T-helper 17 cell (primary cell): ENCODE results near the gene COPZ1. TPM values are rescaled to one million over a fixed set of nuclear protein-coding genes. Genes with fewer than 3 reads are reported as not detected.
A peak's percentile ranks its signal among the peaks of the same experiment; 100 is the strongest.
"Not testable (repeated sequence)": the region's sequence is repeated elsewhere in the genome, so short reads cannot be mapped to it uniquely, and the experiment has no call there.

Experiments
- ATAC-seq: fragments of 150-1000 bp; cut with Tn5 transposase; 2 replicates; pipeline ENCODE4 v1.10.0; 2021; ENCODE audit warnings: mild to moderate bottlenecking, moderate library complexity
- DNase-seq, 3 donors: peaks; one replicate each; pipeline versions ENCODE4 v3.0.0 to v3.0.0-alpha.2; 2020 to 2021
- H3K9me3 ChIP-seq: one replicate; pipeline ENCODE4 v1.7.0; 2013; ENCODE audit warnings: low read length, mild to moderate bottlenecking; ENCODE audit not compliant: control insufficient read depth, poor library complexity, severe bottlenecking
- H3K27ac Mint-ChIP-seq: one replicate; pipeline ENCODE4 v1.8.0; 2022; ENCODE audit warnings: mild to moderate bottlenecking, moderate library complexity, mixed read lengths
- H3K27me3 Mint-ChIP-seq: one replicate; pipeline ENCODE4 v1.8.0; 2022; ENCODE audit warnings: mixed read lengths
- H3K36me3 Mint-ChIP-seq: one replicate; pipeline ENCODE4 v1.8.0; 2022; ENCODE audit warnings: low read depth, mixed read lengths
- H3K4me1 Mint-ChIP-seq: one replicate; pipeline ENCODE4 v1.8.0; 2022; ENCODE audit warnings: mild to moderate bottlenecking, mixed read lengths
- H3K4me3 Mint-ChIP-seq: one replicate; pipeline ENCODE4 v1.8.0; 2022; ENCODE audit warnings: mild to moderate bottlenecking, moderate library complexity, mixed read lengths
- total RNA-seq, 4 donors: library from RNA in 2 of 4; stranded (reverse) in 2 of 4; gene quantifications; one replicate each; pipeline ENCODE4 v1.2.3 and lab custom pipeline; 2022 to 2026

Gene COPZ1
- total RNA-seq, 2 donors from 2014 or later, result 58.6 to 63.3 TPM

DNA sequence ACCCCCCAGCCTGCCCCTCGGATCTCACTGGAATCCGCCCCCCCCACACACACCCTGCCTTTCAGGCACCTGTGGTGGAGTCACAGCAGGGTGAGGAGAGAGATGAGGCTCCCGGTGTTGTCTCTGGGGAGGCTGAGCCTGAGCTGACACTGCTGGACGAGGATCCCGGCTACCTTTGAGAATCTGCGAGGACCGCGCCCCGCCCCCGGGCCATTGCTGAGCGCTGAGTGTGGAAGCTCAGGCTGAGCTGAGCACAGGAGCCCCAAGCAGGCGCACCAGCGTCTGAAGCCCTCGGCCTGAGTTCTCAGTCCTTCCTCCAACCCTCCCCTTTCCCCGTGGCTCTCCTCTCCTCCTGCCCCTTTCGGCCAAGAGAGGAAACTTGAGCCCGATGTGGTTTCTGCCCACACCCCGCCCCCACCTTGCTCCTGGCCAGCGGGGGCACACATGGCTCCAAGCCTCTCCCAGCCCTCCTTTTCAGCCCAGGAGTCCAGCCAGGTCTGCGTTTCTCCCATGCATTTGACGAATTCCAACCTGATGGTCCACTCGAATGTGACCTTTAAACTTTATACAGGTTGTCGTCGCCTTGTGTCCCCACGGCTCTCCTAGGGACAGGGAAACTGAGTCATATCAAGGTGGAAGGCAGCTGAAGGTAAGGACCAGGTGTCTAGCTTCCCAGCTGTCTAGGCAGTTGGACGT is 24.1 kb upstream of the COPZ1 start, which contains the start of gene NFE2:
Gene NFE2 (minus strand): TSS at position 284 of the 696 bp plus-strand sequence. CDS start 5,767 bp downstream, outside the sequence.
- H3K9me3 ChIP-seq, result no peaks in the 10 kb centered on the region
- Mint-ChIP-seq H3K27me3 (peaks cover 63% of the 10 kb centered on the region), H3K27ac (no peak within 1 kb of the TSS), H3K4me3 (peak within 1 kb of the TSS; percentile 65), H3K4me1 (peaks cover 23% of the 10 kb centered on the region), H3K36me3 (peaks cover 4% of the 10 kb centered on the region)
- DNase-seq (no peak), ATAC-seq (peak; percentile 68)

DNA sequence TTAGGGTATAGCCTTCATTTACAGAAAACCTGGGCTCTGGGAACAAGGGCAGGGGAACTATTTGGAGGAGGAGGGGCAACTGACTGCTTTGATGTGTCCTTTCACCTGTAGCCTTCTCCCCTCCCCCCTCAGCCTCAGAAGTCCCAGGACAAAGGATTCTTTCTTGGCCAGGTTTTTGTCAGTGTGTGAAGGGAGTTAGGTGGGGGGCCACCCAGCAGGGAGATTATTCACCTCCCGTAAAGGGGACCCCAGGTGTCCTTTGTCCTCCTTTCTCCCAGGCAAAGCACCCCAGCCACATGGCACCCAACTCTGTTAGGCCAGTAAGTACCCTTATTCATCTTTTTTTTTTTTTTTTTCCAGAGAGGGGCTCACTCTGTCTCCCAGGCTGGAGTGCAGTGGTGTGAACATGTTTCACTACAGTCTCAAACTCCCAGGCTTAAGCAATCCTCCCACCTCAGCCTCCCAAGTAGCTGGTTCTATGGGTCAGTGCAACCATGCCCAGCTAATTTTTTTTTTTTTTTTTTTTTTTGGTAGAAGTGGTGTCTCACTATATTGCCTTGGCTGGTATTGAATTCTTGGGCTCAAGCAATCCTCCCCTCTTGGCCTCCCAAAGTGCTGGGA is 23.4 kb upstream of the COPZ1 start:
- no peak overlapping the region for H3K27ac Mint-ChIP-seq
- H3K27me3 Mint-ChIP-seq, result peaks cover 63% of the 10 kb centered on the region
- H3K4me3 Mint-ChIP-seq, result no peak overlapping the region
- ATAC-seq, result no peak
- H3K36me3 Mint-ChIP-seq, result peaks cover 4% of the 10 kb centered on the region
- no peak for DNase-seq
- H3K9me3 ChIP-seq, result no peaks in the 10 kb centered on the region
- H3K4me1 Mint-ChIP-seq, result peaks cover 23% of the 10 kb centered on the region

DNA sequence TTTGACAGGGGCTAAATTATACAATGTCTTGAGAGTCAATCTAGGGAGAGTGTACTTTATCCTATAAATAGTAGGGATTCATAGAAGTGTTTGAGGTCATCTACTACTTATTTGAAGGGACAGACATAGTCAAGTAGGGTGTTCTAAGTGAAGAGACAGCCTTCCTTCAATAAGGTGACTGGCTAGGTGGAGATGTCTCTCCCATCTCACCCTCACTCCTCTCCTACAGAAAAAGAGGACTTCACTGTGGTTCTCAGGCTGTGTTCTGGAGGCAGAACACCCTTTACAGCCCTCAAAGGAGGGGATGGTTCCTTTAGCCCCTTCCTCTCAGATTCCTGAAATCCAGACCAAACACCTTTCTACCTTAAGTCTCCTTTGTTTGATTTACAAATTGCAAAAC is 21.3 kb upstream of the COPZ1 start:
- no peak overlapping the region for H3K27ac Mint-ChIP-seq
- H3K9me3 ChIP-seq, result no peaks in the 10 kb centered on the region
- peaks cover 29% of the 10 kb centered on the region for H3K4me1 Mint-ChIP-seq
- peaks cover 52% of the 10 kb centered on the region for H3K27me3 Mint-ChIP-seq
- DNase-seq (no peak), ATAC-seq (no peak)
- peak overlapping the region; percentile 43 for H3K4me3 Mint-ChIP-seq
- peaks cover 2% of the 10 kb centered on the region for H3K36me3 Mint-ChIP-seq

DNA sequence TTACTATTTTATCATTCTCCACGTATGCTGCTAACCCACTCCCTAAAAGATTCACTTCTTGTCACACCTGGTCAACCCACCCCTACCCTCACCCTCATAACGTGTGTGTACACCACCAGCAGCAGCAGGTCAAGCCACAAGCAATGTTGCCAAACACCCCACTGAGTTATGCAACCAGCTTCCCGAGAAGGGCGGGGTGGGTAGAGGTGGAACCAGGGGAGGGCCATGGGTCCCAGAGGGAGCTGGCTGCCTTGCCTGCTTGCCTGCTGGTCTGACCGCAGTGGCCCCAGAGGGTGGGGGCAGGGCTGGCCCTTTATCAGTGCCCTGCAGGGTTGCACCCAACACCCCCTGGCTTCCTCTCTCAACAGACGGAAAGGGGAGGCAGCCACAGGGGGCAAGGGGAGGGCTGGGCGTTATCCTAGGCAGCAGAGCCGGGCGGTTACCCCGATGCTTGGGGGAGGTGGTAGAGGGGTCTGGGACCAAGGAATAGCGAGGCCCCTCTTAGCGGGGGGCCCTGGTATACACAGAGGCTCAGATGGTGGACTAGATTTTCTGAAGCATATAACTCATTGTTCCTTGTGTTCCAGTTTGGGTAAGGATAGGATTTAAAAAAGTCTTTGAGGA is 20.6 kb upstream of the COPZ1 start:
- ATAC-seq, result peak; percentile 45
- DNase-seq, result no peak
- Mint-ChIP-seq H3K36me3 (peaks cover 2% of the 10 kb centered on the region), H3K4me1 (peaks cover 26% of the 10 kb centered on the region), H3K27ac (no peak overlapping the region), H3K4me3 (peak overlapping the region; percentile 43), H3K27me3 (peaks cover 46% of the 10 kb centered on the region)
- no peaks in the 10 kb centered on the region for H3K9me3 ChIP-seq

DNA sequence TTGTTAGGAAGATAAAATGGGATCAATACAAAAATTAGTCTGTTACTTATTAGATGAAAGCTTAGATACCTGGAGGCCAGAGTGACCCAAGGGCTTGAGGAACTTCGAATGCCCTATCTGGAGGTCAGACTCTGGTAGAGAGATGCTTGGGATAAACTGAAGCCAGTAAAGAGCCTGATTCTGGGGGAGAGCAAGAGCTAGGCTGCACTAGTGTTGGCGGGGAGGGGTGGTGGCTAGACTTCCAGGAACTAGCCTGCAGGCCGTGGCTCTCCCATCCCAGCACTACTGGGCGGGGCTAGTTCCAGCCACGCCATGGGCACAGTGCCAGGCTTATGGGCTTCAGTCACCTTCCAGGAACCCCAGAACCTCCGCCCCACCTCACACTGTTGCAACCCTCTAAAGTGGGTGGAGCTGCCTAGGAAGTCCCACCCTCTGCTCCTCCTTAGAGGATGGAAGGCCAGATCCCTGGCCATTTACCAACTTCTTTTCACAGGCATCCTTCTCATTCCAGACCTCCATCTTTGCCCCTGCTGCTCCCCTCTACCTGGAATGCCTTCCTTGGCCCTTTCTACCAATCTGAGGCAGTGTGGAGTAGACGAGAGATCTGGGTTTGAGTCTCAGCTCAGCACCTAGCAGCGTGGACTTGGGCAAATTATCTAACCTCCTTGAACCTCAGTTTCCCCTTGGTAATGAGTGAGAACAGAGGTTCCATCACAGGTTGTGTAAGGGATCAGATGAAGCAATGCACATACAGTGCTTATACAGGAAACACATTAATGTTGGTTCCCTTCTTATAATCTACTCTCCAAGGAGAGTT is 17.8 kb upstream of the COPZ1 start:
- no peak overlapping the region for H3K27ac Mint-ChIP-seq

GRCh38 chr12:54311051-54311450 is 13.9 kb upstream of the COPZ1 start:
- Mint-ChIP-seq H3K27me3 (peaks cover 5% of the 10 kb centered on the region), H3K27ac (no peak overlapping the region), H3K4me1 (peaks cover 14% of the 10 kb centered on the region), H3K36me3 (peaks cover 6% of the 10 kb centered on the region), H3K4me3 (no peak overlapping the region)
- no peaks in the 10 kb centered on the region for H3K9me3 ChIP-seq
- ATAC-seq (no peak), DNase-seq (no peak)

More for the DNA sequence above, 17.8 kb upstream of the COPZ1 start:
- H3K36me3 Mint-ChIP-seq, result peaks cover 4% of the 10 kb centered on the region
- peaks cover 18% of the 10 kb centered on the region for H3K27me3 Mint-ChIP-seq
- peak overlapping the region; percentile 74 for H3K4me3 Mint-ChIP-seq
- peak; percentile 41 for ATAC-seq
- no peak for DNase-seq
- H3K4me1 Mint-ChIP-seq, result peaks cover 14% of the 10 kb centered on the region
- no peaks in the 10 kb centered on the region for H3K9me3 ChIP-seq

DNA sequence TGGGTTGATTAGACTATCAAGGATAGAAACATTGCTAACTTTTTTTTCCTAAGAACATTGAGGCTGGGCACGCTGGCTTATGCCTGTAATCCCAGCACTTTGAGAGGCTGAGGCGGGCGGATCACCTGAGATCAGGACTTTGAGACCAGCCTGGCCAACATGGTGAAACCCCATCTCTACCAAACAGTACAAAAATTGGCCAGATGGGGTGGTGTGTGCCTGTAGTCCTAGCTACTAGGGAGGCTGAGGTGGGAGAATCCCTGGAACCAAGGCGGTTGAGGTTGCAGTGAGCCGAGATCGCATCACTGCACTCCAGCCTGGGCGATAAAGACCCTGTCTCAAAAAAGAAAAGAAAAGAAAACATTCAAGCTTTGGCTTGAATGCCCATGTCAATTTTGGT is 12.6 kb upstream of the COPZ1 start:
- H3K27me3 Mint-ChIP-seq, H3K4me1 Mint-ChIP-seq, ATAC-seq, H3K27ac Mint-ChIP-seq, DNase-seq, H3K36me3 Mint-ChIP-seq, H3K4me3 Mint-ChIP-seq, H3K9me3 ChIP-seq: not testable (repeated sequence)

DNA sequence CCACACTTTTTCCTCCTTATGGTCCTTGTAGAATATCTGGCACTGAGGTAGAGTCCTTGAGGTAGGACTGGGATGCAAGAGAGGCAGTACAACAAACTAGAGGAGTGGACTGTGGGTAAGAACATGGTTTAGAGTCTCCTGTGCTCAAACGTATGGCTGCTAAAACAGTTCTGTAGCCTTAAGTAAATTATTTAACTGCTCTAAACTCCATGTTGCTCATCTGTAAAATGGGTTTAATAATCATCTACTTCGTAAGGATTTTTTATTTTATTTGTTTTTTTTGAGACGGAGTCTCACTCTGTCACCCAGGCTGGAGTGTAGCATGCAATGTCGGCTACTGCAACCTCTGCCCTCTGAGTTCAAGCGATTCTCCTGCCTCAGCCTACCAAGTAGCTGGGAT is 3.6 kb upstream of the COPZ1 start:
- Mint-ChIP-seq H3K4me3 (no peak overlapping the region), H3K36me3 (peaks cover 4% of the 10 kb centered on the region), H3K27ac (no peak overlapping the region), H3K4me1 (peaks cover 14% of the 10 kb centered on the region), H3K27me3 (no peaks in the 10 kb centered on the region)
- ATAC-seq, result no peak
- DNase-seq, result no peak
- H3K9me3 ChIP-seq, result no peaks in the 10 kb centered on the region

DNA sequence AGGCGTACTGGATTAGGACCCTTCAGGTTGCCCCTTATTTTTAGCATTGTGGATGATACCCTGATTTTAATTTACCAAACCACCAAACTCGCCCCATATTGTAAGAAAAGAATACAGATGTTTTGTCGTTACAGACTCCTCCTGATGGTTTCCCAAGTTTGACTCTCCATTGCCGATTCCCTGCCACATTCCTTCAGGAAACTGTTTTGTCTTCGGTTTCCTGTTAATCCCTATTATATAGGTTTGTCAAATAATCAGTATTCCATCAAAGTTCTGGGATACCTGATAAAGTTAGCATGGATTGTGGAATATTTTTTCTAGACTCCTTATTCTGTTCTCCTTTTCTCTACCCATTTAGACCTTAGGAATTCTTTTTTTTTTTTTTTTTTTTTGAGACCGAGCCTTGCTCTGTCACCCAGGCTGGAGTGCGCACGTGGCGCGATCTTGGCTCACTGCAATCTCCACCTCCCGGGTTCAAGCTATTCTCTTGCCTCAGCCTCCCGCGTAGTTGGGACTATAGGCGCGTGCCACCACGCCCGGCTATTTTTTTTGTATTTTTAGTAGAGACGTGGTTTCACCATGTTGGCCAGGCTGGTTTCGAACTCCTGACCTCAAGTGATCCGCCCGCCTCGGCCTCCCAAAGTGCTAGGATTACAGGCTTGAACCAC is 645 bp downstream of the COPZ1 start:
- Mint-ChIP-seq H3K27ac (peak overlapping the region; percentile 99), H3K4me3 (peak overlapping the region; percentile 100), H3K4me1 (peaks cover 35% of the 10 kb centered on the region)
- H3K9me3 ChIP-seq, H3K27me3 Mint-ChIP-seq, DNase-seq, ATAC-seq, H3K36me3 Mint-ChIP-seq: not testable (repeated sequence)

- peaks cover 37% of the 10 kb centered on the region for H3K4me1 Mint-ChIP-seq
- H3K9me3 ChIP-seq, result no peaks in the 10 kb centered on the region
- H3K36me3 Mint-ChIP-seq, result peaks cover 3% of the 10 kb centered on the region
- H3K4me3 Mint-ChIP-seq, result no peak overlapping the region
- H3K27me3 Mint-ChIP-seq, result no peaks in the 10 kb centered on the region
- H3K27ac Mint-ChIP-seq, result peak overlapping the region; percentile 82
- DNase-seq (no peak), ATAC-seq (no peak)
Measured at GRCh38 chr12:54328595-54329337, 3.8 kb downstream of the COPZ1 start.

DNA sequence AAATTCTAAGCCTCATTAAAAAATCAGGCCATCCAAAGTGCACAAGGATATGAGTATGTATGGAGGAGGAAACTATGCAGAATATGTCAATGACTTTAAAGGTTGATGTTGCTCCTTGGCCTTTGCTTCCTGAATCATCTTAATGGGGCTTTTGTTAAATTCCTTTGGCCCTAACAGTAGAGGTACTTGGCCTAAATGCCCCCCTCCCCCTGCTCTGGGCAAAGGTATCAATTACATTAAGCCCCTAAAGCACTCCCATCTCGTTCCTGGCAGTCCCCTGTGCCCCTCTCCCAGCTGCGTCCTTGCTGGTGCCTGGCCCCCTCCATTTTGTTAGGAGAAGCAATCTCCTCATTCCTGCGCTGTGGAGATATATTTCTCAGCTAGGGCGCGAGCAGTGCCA is 4.8 kb downstream of the COPZ1 start:
- peaks cover 3% of the 10 kb centered on the region for H3K36me3 Mint-ChIP-seq
- H3K27ac Mint-ChIP-seq, result peak overlapping the region; percentile 82
- H3K27me3 Mint-ChIP-seq, result no peaks in the 10 kb centered on the region
- ATAC-seq (no peak), DNase-seq (no peak)
- H3K9me3 ChIP-seq, result no peaks in the 10 kb centered on the region
- H3K4me3 Mint-ChIP-seq, result no peak overlapping the region
- H3K4me1 Mint-ChIP-seq, result peaks cover 33% of the 10 kb centered on the region

GRCh38 chr12:54330442-54330841 is 5.5 kb downstream of the COPZ1 start:
- no peaks in the 10 kb centered on the region for H3K27me3 Mint-ChIP-seq
- DNase-seq (no peak), ATAC-seq (no peak)
- peak overlapping the region; percentile 82 for H3K27ac Mint-ChIP-seq
- no peaks in the 10 kb centered on the region for H3K9me3 ChIP-seq
- no peaks in the 10 kb centered on the region for H3K36me3 Mint-ChIP-seq
- H3K4me3 Mint-ChIP-seq, result peak overlapping the region; percentile 36
- peaks cover 27% of the 10 kb centered on the region for H3K4me1 Mint-ChIP-seq
